GM21717 (cell line): ENCODE data around the gene YAP1.
"Not testable (repeated sequence)": the region's sequence is repeated elsewhere in the genome, so short reads cannot be mapped to it uniquely, and the experiment has no call there.

Source experiments
- ATAC-seq: cut with Tn5 transposase; IDR thresholded peaks from one replicate; pipeline ENCODE4 v1.9.1; 2021; ENCODE audit warnings: mild to moderate bottlenecking, moderate library complexity; ENCODE audit not compliant: unreplicated experiment

YAP1 gene

GRCh38 chr11:102196816-102197215 is 86.6 kb downstream of the YAP1 start:
- no peak for ATAC-seq

- ATAC-seq, result no peak
Measured at GRCh38 chr11:102197670-102198139, 87.5 kb downstream of the YAP1 start.

GRCh38 chr11:102199673-102200072 is 89.4 kb downstream of the YAP1 start:
- no peak for ATAC-seq

GRCh38 chr11:102200325-102200724 is 90.1 kb downstream of the YAP1 start:
- not testable (repeated sequence) for ATAC-seq

- no peak for ATAC-seq
Measured at GRCh38 chr11:102201776-102202175, 91.5 kb downstream of the YAP1 start.

- no peak for ATAC-seq
Measured at GRCh38 chr11:102202972-102203371, 92.7 kb downstream of the YAP1 start.

GRCh38 chr11:102204174-102204573 is 93.9 kb downstream of the YAP1 start:
- no peak for ATAC-seq

GRCh38 chr11:102205805-102206204 is 95.6 kb downstream of the YAP1 start:
- no peak for ATAC-seq

- no peak for ATAC-seq
Measured at GRCh38 chr11:102208835-102209234, 98.6 kb downstream of the YAP1 start.

GRCh38 chr11:102214623-102215022 is 104.4 kb downstream of the YAP1 start:
- no peak for ATAC-seq

- no peak for ATAC-seq
Measured at GRCh38 chr11:102216433-102217075, 106.3 kb downstream of the YAP1 start.

- no peak for ATAC-seq
Measured at GRCh38 chr11:102220728-102221467, 110.7 kb downstream of the YAP1 start.

- ATAC-seq, result no peak
Measured at GRCh38 chr11:102223859-102224258, 113.6 kb downstream of the YAP1 start.

GRCh38 chr11:102225689-102226568 is 115.7 kb downstream of the YAP1 start:
- ATAC-seq, result no peak

- ATAC-seq, result no peak
Measured at GRCh38 chr11:102226702-102227490, 116.6 kb downstream of the YAP1 start.

GRCh38 chr11:102229510-102230123 is 119.4 kb downstream of the YAP1 start:
- no peak for ATAC-seq

- no peak for ATAC-seq
Measured at GRCh38 chr11:102230186-102230585, 119.9 kb downstream of the YAP1 start.

- no peak for ATAC-seq
Measured at GRCh38 chr11:102230911-102231310, 120.7 kb downstream of the YAP1 start.

GRCh38 chr11:102234779-102235439 is 124.7 kb downstream of the YAP1 start:
- no peak for ATAC-seq
